Activated gamma-delta T cell treated with Interleukin-2 at 50 U/mL for 16 hours (primary cell): Measurements from ENCODE around the gene SEC11A.
"Not testable (repeated sequence)": the region's sequence is repeated elsewhere in the genome, so short reads cannot be mapped to it uniquely, and the experiment has no call there.

Experiments used
- DNase-seq: peaks from one replicate; pipeline ENCODE4 v3.0.0-alpha.2; 2020

SEC11A gene

GRCh38 chr15:84669726-84670125, 46.2 kb downstream of the SEC11A start:
- no peak for DNase-seq

GRCh38 chr15:84668221-84668982, 47.5 kb downstream of the SEC11A start:
- DNase-seq, result no peak

- DNase-seq, result no peak
Measured at GRCh38 chr15:84666373-84666772, 49.6 kb downstream of the SEC11A start.

GRCh38 chr15:84661001-84661400, 54.9 kb downstream of the SEC11A start:
- no peak for DNase-seq

GRCh38 chr15:84659904-84660781, 55.8 kb downstream of the SEC11A start:
- no peak for DNase-seq

- no peak for DNase-seq
Measured at GRCh38 chr15:84658788-84659411, 57.0 kb downstream of the SEC11A start.

GRCh38 chr15:84658080-84658787, 57.7 kb downstream of the SEC11A start, which contains the start of gene NMB:
Gene NMB (minus strand): TSS chr15:84658199. CDS start chr15:84658152, 47 bp downstream.
- DNase-seq, result peak; percentile 82

GRCh38 chr15:84657748-84658079, 58.2 kb downstream of the SEC11A start:
- DNase-seq, result no peak

GRCh38 chr15:84656972-84657371, 59.0 kb downstream of the SEC11A start:
- DNase-seq, result no peak

- DNase-seq, result peak; percentile 77
Measured at GRCh38 chr15:84654689-84655453, 61.1 kb downstream of the SEC11A start.

GRCh38 chr15:84653910-84654688, 61.8 kb downstream of the SEC11A start, which contains the start of gene WDR73:
Gene WDR73 (minus strand): TSS chr15:84654283. CDS start chr15:84654274, 9 bp downstream.
- peak; percentile 98 for DNase-seq

GRCh38 chr15:84653584-84653909, 62.4 kb downstream of the SEC11A start:
- DNase-seq, result no peak

GRCh38 chr15:84649706-84650105, 66.2 kb downstream of the SEC11A start:
- no peak for DNase-seq

- no peak for DNase-seq
Measured at GRCh38 chr15:84648539-84648938, 67.4 kb downstream of the SEC11A start.

GRCh38 chr15:84647726-84648125, 68.2 kb downstream of the SEC11A start:
- no peak for DNase-seq

- DNase-seq, result no peak
Measured at GRCh38 chr15:84645997-84646396, 69.9 kb downstream of the SEC11A start.

- DNase-seq, result no peak
Measured at GRCh38 chr15:84645496-84645895, 70.4 kb downstream of the SEC11A start.

GRCh38 chr15:84643838-84644237, 72.1 kb downstream of the SEC11A start:
- no peak for DNase-seq

GRCh38 chr15:84642640-84643039, 73.3 kb downstream of the SEC11A start:
- DNase-seq, result not testable (repeated sequence)

GRCh38 chr15:84641871-84642270, 74.1 kb downstream of the SEC11A start:
- DNase-seq, result not testable (repeated sequence)

- DNase-seq, result no peak
Measured at GRCh38 chr15:84638103-84638502, 77.8 kb downstream of the SEC11A start.
